Measurements from ENCODE around the gene HCN1.
"Not testable (repeated sequence)": the region's sequence is repeated elsewhere in the genome, so short reads cannot be mapped to it uniquely, and the experiment has no call there.

HCN1 gene

GRCh38 chr5:45335346-45335745 is 360.8 kb downstream of the HCN1 start:
- Histone ChIP-seq H3K27me3 (ENCODE audit: control insufficient read depth in 1 of 2, insufficient read depth in 2 of 2, low read length in 2 of 2) (no peaks in the 10 kb centered on the region), H3K9ac (ENCODE audit: low read depth in 1 of 2, low read length in 2 of 2) (no peak overlapping the region), H3K36me3 (ENCODE audit: control insufficient read depth in 1 of 2, insufficient read depth in 2 of 2, low read length in 2 of 2) (no peaks in the 10 kb centered on the region), H3K9me3 (ENCODE audit: control insufficient read depth in 1 of 2, low read length in 2 of 2) (no peaks in the 10 kb centered on the region), H3K27ac (ENCODE audit: low read depth, low read length) (no peak overlapping the region), H3K4me3 (ENCODE audit: low read depth in 1 of 2, low read length in 2 of 2) (no peak overlapping the region), H3K4me1 (ENCODE audit: control insufficient read depth in 1 of 2, insufficient read depth in 2 of 2, low read length in 2 of 2) (no peaks in the 10 kb centered on the region)

- H3K27me3 ChIP-seq (ENCODE audit: control insufficient read depth in 1 of 2, insufficient read depth in 2 of 2, low read length in 2 of 2): no peaks in the 10 kb centered on the region
- no peak overlapping the region for H3K9ac ChIP-seq (ENCODE audit: low read depth in 1 of 2, low read length in 2 of 2)
- no peak overlapping the region for H3K27ac ChIP-seq (ENCODE audit: low read depth, low read length)
- H3K4me3 ChIP-seq (ENCODE audit: low read depth in 1 of 2, low read length in 2 of 2): no peak overlapping the region
- H3K36me3 ChIP-seq (ENCODE audit: control insufficient read depth in 1 of 2, insufficient read depth in 2 of 2, low read length in 2 of 2): no peaks in the 10 kb centered on the region
- H3K4me1 ChIP-seq (ENCODE audit: control insufficient read depth in 1 of 2, insufficient read depth in 2 of 2, low read length in 2 of 2): no peaks in the 10 kb centered on the region
- H3K9me3 ChIP-seq (ENCODE audit: control insufficient read depth in 1 of 2, low read length in 2 of 2): no peaks in the 10 kb centered on the region
Measured at GRCh38 chr5:45334939-45335338, 361.2 kb downstream of the HCN1 start.

DNA sequence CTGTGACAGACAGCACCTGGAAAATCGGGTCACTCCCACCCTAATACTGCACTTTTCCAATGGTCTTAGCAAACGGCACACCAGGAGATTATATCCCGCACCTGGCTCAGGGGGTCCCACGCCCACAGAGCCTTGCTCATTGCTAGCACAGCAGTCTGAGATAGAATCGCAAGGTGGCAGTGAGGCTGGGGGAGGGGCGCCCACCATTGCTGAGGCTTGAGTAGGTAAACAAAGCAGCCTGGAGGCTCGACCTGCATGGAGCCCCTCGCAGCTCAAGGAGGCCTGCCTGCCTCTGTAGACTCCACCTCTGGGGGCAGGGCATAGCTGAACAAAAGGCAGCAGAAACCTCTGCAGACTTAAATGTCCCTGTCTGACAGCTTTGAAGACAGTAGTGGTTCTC is 383.6 kb downstream of the HCN1 start:
- H3K4me3 ChIP-seq (ENCODE audit: low read depth in 1 of 2, low read length in 2 of 2); H3K9ac ChIP-seq (ENCODE audit: low read depth in 1 of 2, low read length in 2 of 2); H3K9me3 ChIP-seq (ENCODE audit: control insufficient read depth in 1 of 2, low read length in 2 of 2): not testable (repeated sequence)

DNA sequence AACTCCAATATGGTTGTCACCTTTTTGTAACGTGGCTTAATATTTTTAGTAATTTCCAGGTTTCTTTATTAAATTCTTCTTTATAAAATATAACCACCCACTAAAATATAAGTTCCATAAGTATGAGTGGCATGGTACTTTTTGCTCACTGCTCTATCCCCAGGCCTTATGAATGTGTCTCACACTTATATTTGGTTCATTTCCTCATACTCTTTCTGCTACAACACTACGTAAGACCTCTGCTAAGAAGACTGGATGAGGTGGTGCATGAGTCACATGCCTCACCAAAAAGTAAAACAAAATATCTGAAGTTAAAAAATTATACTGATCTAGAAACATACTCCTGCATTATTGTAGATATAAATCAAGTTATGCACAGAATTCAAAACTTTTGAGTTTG is 400.9 kb downstream of the HCN1 start:
- Histone ChIP-seq H3K9ac (ENCODE audit: low read depth in 1 of 2, low read length in 2 of 2) (no peak overlapping the region), H3K27me3 (ENCODE audit: control insufficient read depth in 1 of 2, insufficient read depth in 2 of 2, low read length in 2 of 2) (no peaks in the 10 kb centered on the region), H3K4me3 (ENCODE audit: low read depth in 1 of 2, low read length in 2 of 2) (no peak overlapping the region), H3K4me1 (ENCODE audit: control insufficient read depth in 1 of 2, insufficient read depth in 2 of 2, low read length in 2 of 2) (no peaks in the 10 kb centered on the region), H3K36me3 (ENCODE audit: control insufficient read depth in 1 of 2, insufficient read depth in 2 of 2, low read length in 2 of 2) (no peaks in the 10 kb centered on the region), H3K9me3 (ENCODE audit: control insufficient read depth in 1 of 2, low read length in 2 of 2) (no peaks in the 10 kb centered on the region), H3K27ac (ENCODE audit: low read depth, low read length) (no peak overlapping the region)

More for the DNA sequence above, 383.6 kb downstream of the HCN1 start:
- not testable (repeated sequence) for H3K4me1 ChIP-seq (ENCODE audit: control insufficient read depth in 1 of 2, insufficient read depth in 2 of 2, low read length in 2 of 2); H3K36me3 ChIP-seq (ENCODE audit: control insufficient read depth in 1 of 2, insufficient read depth in 2 of 2, low read length in 2 of 2); H3K27me3 ChIP-seq (ENCODE audit: control insufficient read depth in 1 of 2, insufficient read depth in 2 of 2, low read length in 2 of 2); H3K27ac ChIP-seq (ENCODE audit: low read depth, low read length)

- Histone ChIP-seq H3K27me3 (ENCODE audit: control insufficient read depth in 1 of 2, insufficient read depth in 2 of 2, low read length in 2 of 2) (no peaks in the 10 kb centered on the region), H3K27ac (ENCODE audit: low read depth, low read length) (no peak overlapping the region), H3K9me3 (ENCODE audit: control insufficient read depth in 1 of 2, low read length in 2 of 2) (no peaks in the 10 kb centered on the region), H3K9ac (ENCODE audit: low read depth in 1 of 2, low read length in 2 of 2) (no peak overlapping the region), H3K4me3 (ENCODE audit: low read depth in 1 of 2, low read length in 2 of 2) (no peak overlapping the region), H3K4me1 (ENCODE audit: control insufficient read depth in 1 of 2, insufficient read depth in 2 of 2, low read length in 2 of 2) (no peaks in the 10 kb centered on the region), H3K36me3 (ENCODE audit: control insufficient read depth in 1 of 2, insufficient read depth in 2 of 2, low read length in 2 of 2) (no peaks in the 10 kb centered on the region)
Measured at GRCh38 chr5:45288746-45289145, 407.4 kb downstream of the HCN1 start.

DNA sequence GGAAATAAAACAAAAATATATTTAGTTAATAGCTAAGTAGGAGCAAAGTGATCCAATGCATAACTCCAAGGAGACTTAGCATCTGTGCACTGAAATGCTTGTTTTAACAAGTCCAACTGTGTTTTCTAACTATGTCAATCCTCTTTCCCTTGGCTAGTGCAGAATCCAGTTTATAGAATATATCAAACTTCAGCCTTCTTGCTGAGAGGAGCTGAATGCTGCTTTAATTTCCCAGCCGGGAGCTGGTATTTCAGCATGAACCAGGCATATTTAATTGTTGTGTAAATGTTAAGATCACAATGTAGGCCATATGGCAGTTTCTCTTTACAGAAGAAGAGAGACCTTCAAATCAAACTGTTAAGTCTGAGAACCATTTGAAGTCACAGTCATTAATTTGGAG is 411.7 kb downstream of the HCN1 start:
- H3K9me3 ChIP-seq (ENCODE audit: control insufficient read depth in 1 of 2, low read length in 2 of 2): no peaks in the 10 kb centered on the region
- no peak overlapping the region for H3K4me3 ChIP-seq (ENCODE audit: low read depth in 1 of 2, low read length in 2 of 2)
- no peaks in the 10 kb centered on the region for H3K4me1 ChIP-seq (ENCODE audit: control insufficient read depth in 1 of 2, insufficient read depth in 2 of 2, low read length in 2 of 2)

DNA sequence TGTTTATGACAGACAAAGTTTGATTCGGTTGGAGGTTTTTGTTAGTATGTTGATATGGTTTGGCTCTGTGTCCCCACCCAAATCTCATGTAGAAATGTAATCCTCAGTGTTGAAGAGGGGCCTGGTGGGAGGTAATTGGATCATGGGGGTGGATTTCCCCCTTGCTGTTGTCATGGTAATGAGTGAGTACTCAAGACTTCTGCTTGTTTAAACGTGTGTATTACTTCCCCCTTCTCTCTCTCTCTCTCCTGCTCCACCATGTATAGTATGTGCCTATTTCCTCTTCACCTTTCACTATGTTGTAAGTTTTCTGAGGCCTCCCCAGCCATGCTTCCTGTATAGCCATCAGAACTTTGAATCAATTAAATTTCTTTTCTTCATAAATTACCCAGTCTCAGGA is 415.1 kb downstream of the HCN1 start:
- no peak overlapping the region for H3K9ac ChIP-seq (ENCODE audit: low read depth in 1 of 2, low read length in 2 of 2)
- H3K9me3 ChIP-seq (ENCODE audit: control insufficient read depth in 1 of 2, low read length in 2 of 2): no peaks in the 10 kb centered on the region
- H3K4me1 ChIP-seq (ENCODE audit: control insufficient read depth in 1 of 2, insufficient read depth in 2 of 2, low read length in 2 of 2): no peaks in the 10 kb centered on the region
- no peaks in the 10 kb centered on the region for H3K27me3 ChIP-seq (ENCODE audit: control insufficient read depth in 1 of 2, insufficient read depth in 2 of 2, low read length in 2 of 2)
- no peaks in the 10 kb centered on the region for H3K36me3 ChIP-seq (ENCODE audit: control insufficient read depth in 1 of 2, insufficient read depth in 2 of 2, low read length in 2 of 2)
- no peak overlapping the region for H3K4me3 ChIP-seq (ENCODE audit: low read depth in 1 of 2, low read length in 2 of 2)
- no peak overlapping the region for H3K27ac ChIP-seq (ENCODE audit: low read depth, low read length)

More for the DNA sequence above, 411.7 kb downstream of the HCN1 start:
- Histone ChIP-seq H3K27me3 (ENCODE audit: control insufficient read depth in 1 of 2, insufficient read depth in 2 of 2, low read length in 2 of 2) (no peaks in the 10 kb centered on the region), H3K9ac (ENCODE audit: low read depth in 1 of 2, low read length in 2 of 2) (no peak overlapping the region), H3K36me3 (ENCODE audit: control insufficient read depth in 1 of 2, insufficient read depth in 2 of 2, low read length in 2 of 2) (no peaks in the 10 kb centered on the region), H3K27ac (ENCODE audit: low read depth, low read length) (no peak overlapping the region)

- H3K4me3 ChIP-seq (ENCODE audit: low read depth in 1 of 2, low read length in 2 of 2): no peak overlapping the region
- H3K27me3 ChIP-seq (ENCODE audit: control insufficient read depth in 1 of 2, insufficient read depth in 2 of 2, low read length in 2 of 2): no peaks in the 10 kb centered on the region
- H3K36me3 ChIP-seq (ENCODE audit: control insufficient read depth in 1 of 2, insufficient read depth in 2 of 2, low read length in 2 of 2): no peaks in the 10 kb centered on the region
- H3K9me3 ChIP-seq (ENCODE audit: control insufficient read depth in 1 of 2, low read length in 2 of 2): no peaks in the 10 kb centered on the region
- H3K4me1 ChIP-seq (ENCODE audit: control insufficient read depth in 1 of 2, insufficient read depth in 2 of 2, low read length in 2 of 2): no peaks in the 10 kb centered on the region
- no peak overlapping the region for H3K27ac ChIP-seq (ENCODE audit: low read depth, low read length)
- H3K9ac ChIP-seq (ENCODE audit: low read depth in 1 of 2, low read length in 2 of 2): no peak overlapping the region
Measured at GRCh38 chr5:45279109-45279508, 417.1 kb downstream of the HCN1 start.

- Histone ChIP-seq H3K27ac (ENCODE audit: low read depth, low read length) (no peak overlapping the region), H3K4me3 (ENCODE audit: low read depth in 1 of 2, low read length in 2 of 2) (no peak overlapping the region), H3K27me3 (ENCODE audit: control insufficient read depth in 1 of 2, insufficient read depth in 2 of 2, low read length in 2 of 2) (no peaks in the 10 kb centered on the region), H3K9me3 (ENCODE audit: control insufficient read depth in 1 of 2, low read length in 2 of 2) (no peaks in the 10 kb centered on the region), H3K36me3 (ENCODE audit: control insufficient read depth in 1 of 2, insufficient read depth in 2 of 2, low read length in 2 of 2) (no peaks in the 10 kb centered on the region), H3K4me1 (ENCODE audit: control insufficient read depth in 1 of 2, insufficient read depth in 2 of 2, low read length in 2 of 2) (no peaks in the 10 kb centered on the region), H3K9ac (ENCODE audit: low read depth in 1 of 2, low read length in 2 of 2) (no peak overlapping the region)
Measured at GRCh38 chr5:45277860-45278259, 418.3 kb downstream of the HCN1 start.

DNA sequence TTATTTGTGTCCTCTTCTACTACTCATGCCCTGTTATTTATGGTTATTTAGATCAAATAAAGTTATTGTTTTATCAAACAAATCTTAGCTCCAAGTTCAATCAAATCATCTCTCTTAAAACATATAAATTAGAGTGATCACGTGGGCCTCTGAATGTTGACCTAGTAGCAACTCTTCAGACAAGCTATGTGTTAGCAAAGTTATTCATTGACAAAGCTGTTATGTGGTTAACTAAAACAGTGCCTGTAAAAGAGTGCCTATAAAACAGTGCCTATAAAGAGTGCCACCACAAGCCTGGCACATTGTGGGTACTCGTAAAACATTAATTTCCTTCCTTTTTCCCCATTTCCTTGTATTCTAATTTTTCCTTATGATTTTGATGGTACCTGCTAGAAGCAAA is 421.9 kb downstream of the HCN1 start:
- no peaks in the 10 kb centered on the region for H3K9me3 ChIP-seq (ENCODE audit: control insufficient read depth in 1 of 2, low read length in 2 of 2)
- H3K36me3 ChIP-seq (ENCODE audit: control insufficient read depth in 1 of 2, insufficient read depth in 2 of 2, low read length in 2 of 2): no peaks in the 10 kb centered on the region

DNA sequence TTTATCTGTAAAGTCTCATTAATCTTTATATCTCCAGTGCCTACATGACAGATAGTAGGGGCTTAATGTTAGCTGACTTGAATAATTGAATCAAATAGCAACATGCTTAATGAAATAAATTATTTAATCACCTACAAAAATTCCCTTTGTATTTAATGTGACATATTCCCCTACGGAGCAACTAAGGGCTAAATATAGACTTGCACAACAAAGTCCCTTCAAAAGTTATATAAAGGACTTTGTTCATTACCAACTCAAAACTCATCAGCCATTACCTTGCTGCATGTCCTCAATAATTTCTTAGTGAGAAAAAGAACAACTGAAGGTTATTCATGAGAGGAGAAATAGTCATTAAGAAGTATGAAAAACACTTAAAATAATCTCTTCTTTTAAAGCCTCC is 424.6 kb downstream of the HCN1 start:
- Histone ChIP-seq H3K9me3 (ENCODE audit: control insufficient read depth in 1 of 2, low read length in 2 of 2) (no peaks in the 10 kb centered on the region), H3K9ac (ENCODE audit: low read depth in 1 of 2, low read length in 2 of 2) (no peak overlapping the region), H3K27ac (ENCODE audit: low read depth, low read length) (no peak overlapping the region), H3K4me1 (ENCODE audit: control insufficient read depth in 1 of 2, insufficient read depth in 2 of 2, low read length in 2 of 2) (no peaks in the 10 kb centered on the region), H3K27me3 (ENCODE audit: control insufficient read depth in 1 of 2, insufficient read depth in 2 of 2, low read length in 2 of 2) (no peaks in the 10 kb centered on the region), H3K36me3 (ENCODE audit: control insufficient read depth in 1 of 2, insufficient read depth in 2 of 2, low read length in 2 of 2) (no peaks in the 10 kb centered on the region), H3K4me3 (ENCODE audit: low read depth in 1 of 2, low read length in 2 of 2) (no peak overlapping the region)

More for the DNA sequence above, 421.9 kb downstream of the HCN1 start:
- Histone ChIP-seq H3K27me3 (ENCODE audit: control insufficient read depth in 1 of 2, insufficient read depth in 2 of 2, low read length in 2 of 2) (no peaks in the 10 kb centered on the region), H3K4me3 (ENCODE audit: low read depth in 1 of 2, low read length in 2 of 2) (no peak overlapping the region), H3K4me1 (ENCODE audit: control insufficient read depth in 1 of 2, insufficient read depth in 2 of 2, low read length in 2 of 2) (no peaks in the 10 kb centered on the region), H3K9ac (ENCODE audit: low read depth in 1 of 2, low read length in 2 of 2) (no peak overlapping the region), H3K27ac (ENCODE audit: low read depth, low read length) (no peak overlapping the region)
